Cerebellar cortex (tissue), 1 donor: ENCODE results near the gene CTIF.

ENCODE experiments used
- DNase-seq: peaks from one replicate; pipeline ENCODE4 v3.0.0-alpha.2; 2015; ENCODE audit warnings: low spot score

Gene CTIF

GRCh38 chr18:48776156-48776555, 237.3 kb downstream of the CTIF start:
- no peak for DNase-seq

GRCh38 chr18:48776641-48777025, 237.8 kb downstream of the CTIF start:
- DNase-seq = no peak

GRCh38 chr18:48777026-48777743, 238.4 kb downstream of the CTIF start:
- peak; percentile 39 for DNase-seq

GRCh38 chr18:48777744-48778116, 238.9 kb downstream of the CTIF start:
- DNase-seq = no peak

DNA sequence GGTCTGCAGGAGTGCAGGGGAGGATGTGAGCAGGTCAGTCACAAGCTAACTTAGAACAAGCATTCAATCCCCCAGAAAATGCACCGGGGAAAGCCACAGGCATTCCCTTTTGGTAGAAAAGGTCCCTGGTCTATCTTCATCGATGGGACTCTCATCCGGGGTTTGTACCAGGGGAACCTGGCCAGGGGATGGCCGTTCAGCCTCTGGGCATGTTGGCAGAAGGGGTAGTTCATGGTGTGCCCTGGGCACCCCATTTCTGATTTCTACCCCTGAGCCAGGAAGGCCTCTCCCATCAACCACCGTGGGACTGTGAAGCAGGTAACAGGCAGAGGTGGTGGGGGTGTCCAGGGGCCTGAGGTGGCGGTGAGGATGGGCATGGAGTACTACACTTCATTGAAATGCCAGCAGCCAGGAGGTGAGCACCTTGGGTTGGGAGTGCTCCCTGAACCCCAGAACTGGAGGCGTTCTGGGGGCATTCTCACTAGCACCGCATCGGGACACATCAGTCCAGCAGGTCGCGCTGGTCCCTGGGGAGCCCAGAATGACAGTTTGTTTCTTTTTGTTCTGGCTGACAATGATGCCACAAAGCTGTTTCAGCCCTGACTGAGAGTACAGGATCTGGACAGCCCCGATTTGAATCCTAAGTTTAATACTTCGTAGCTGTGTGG, 239.6 kb downstream of the CTIF start:
- no peak for DNase-seq

DNA sequence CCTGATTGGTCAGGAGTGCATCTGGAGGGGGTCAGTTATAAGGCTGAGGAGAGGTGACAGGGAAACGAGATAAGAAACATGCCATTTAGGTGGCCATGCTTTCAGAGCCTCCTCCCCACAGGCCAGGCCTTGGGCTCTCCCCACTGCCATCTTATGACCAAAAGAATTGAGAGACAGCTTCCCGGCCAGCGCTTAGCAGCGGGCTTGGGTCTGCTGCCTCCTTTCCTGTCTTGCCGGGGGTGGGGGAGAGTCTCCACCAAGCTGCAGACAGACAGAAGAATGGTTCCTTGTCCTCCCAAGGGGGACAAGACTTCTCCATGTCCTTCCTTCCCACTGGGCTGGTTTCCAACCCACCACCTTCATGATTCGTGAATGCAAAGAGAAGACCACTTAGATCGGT, 240.6 kb downstream of the CTIF start:
- no peak for DNase-seq

DNA sequence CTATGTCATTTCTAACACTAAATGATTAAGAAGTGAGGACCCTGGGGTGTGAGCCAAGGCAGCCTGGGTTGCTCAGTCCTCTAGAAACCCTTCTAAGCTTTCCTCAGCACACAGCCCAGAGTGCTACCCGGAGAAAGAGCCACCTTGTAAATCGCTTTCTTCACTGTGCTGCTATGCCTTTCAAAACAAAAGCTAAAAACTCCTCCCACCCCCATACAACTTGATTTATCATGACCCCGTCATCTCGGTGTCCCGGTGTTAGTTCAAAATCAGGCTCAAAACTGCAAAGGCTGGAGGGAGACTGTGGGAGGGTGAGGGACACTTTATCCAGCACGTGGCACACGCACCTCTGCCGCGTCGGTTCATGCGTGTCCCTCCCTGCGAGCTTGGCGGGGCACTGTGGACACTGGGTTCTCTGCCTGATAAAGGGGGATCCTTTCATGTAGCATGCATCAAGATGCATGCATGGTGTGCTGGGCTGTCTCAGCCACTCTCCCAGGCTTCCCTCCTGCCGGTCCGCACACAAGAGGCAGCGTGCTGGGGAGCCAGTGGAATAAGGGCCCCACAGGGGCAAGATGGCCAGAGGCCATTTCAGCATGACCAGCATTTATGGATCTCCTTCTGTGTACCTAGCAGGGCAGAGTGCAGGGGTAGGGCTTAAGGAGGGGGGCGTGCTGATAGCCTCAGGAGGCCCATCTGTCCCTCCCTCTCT, 241.5 kb downstream of the CTIF start:
- DNase-seq = no peak

DNA sequence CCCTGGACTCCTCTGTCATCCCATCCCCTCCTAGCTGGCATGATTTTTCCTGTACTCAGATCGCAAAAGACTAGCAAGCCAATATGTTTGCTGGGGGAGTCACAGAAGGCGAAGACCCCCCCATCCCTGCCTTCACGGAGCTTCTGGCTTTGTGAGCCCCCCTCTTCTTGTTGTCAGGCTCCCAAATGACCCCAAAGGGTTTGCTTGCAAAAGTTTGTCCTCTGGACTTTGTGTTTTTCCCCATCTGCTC, 242.0 kb downstream of the CTIF start:
- no peak for DNase-seq

DNA sequence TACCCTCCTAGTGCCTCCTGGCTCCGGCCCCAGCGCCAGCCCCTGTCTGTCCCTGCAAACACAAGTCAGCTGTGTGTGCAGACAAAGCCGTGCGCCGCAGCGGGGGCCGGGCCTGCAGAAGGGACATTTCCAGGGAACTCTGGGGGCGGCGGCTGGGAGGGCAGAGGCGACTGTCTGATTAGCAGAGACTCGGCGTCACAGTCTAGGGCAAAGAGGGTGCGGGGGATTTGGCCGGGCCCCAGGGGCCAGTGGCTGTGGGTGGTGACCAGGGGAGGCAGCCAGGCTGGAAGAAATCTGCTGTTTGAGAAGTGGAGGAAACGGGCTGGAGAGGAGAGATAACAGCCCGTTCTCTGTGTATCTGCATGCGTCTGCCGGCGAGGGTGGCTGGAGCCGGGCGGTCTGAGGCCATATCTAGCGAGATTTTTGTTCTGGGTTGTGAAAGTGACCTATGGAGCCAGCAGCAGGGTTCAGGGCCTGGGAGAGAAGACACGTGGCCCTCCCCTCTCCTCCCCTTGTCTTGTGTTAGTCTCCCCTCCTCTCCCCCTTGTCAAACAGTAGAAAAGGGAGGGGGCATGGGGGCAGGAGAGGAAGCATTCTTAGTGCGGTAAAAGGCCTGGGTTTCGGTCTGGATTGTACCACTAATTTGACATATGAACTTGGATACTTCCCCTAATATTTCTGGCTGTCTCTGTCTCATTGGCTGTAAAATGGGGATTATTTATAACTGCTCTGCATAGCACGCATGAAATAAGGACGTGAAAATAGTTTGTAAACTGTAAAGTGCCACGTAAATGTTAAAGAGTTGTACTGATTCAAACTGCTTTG, 242.5 kb downstream of the CTIF start:
- DNase-seq = no peak

GRCh38 chr18:48781988-48782363, 243.1 kb downstream of the CTIF start:
- DNase-seq = no peak

DNA sequence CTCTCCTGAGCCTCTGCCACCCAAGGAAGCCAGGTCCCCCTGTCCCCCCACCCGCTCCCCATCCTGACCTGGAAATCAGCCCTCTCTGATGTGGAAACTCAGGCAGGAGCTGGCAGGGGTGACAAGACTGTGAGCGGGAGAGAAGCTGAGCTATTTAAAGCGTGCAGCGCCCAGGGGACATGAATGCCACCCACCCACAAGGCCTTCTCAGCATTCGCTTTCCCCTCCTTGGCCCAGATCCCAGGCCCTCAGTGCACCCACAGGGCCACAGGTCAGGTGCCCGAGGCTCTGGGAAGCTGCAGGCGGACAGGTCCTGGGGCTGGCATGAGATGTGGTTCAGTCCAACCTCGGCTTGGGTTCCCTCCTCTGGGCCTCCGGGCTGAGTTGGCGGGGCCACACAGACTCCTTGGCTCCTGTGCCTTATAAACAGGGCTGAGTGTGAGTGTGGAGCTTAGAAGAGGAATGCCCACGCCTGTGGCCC, 243.6 kb downstream of the CTIF start:
- DNase-seq = no peak

- no peak for DNase-seq
These were observed 245.0 kb downstream of the CTIF start for GRCh38 chr18:48783616-48784520.

DNA sequence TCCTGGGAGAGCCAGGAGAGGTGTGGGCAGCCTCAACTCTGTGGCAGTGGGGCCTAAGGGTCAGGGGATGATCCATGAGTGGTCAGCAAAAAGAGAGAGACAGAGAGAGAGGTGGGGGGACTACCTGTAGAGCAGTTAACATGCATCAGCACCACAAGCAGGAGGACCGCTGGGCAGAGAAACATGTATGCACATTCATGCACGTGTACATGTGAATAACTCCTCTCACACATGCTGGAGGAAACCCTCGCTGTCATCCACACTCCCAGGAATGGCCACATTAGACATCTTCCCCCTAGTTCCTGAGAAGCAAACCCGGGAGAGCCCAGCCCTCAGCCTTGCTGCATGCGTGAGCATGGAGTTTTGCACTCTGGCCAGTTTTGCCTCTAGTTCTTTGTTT, 245.8 kb downstream of the CTIF start:
- DNase-seq = no peak

DNA sequence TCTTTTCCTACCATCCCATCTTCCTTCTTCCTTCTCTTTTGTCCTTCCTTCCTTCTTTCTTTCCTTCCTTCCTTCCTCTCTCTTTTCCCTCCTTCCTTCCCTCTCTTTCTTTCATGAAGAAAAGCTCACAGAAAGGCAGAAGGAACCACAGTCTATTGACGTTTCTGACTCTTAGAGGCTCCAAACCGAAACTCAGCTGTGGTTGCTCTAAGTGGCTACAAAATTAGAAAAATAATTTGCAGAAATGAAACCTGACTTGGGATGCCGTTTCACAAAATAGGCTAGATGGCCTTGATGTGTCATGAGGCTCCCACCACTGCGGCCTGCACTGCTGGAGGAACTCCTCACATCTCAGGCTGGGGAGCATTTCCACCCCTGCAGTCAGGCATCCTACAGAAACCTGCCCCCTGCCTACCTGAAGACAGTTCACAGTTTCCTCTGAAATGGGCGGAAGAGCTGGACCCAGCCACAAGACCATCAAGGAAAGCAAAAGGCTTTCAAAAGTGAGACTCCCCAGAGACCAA, 246.3 kb downstream of the CTIF start:
- no peak for DNase-seq

GRCh38 chr18:48785736-48786454, 247.1 kb downstream of the CTIF start:
- DNase-seq = no peak

GRCh38 chr18:48786455-48787202, 247.8 kb downstream of the CTIF start:
- DNase-seq = no peak

DNA sequence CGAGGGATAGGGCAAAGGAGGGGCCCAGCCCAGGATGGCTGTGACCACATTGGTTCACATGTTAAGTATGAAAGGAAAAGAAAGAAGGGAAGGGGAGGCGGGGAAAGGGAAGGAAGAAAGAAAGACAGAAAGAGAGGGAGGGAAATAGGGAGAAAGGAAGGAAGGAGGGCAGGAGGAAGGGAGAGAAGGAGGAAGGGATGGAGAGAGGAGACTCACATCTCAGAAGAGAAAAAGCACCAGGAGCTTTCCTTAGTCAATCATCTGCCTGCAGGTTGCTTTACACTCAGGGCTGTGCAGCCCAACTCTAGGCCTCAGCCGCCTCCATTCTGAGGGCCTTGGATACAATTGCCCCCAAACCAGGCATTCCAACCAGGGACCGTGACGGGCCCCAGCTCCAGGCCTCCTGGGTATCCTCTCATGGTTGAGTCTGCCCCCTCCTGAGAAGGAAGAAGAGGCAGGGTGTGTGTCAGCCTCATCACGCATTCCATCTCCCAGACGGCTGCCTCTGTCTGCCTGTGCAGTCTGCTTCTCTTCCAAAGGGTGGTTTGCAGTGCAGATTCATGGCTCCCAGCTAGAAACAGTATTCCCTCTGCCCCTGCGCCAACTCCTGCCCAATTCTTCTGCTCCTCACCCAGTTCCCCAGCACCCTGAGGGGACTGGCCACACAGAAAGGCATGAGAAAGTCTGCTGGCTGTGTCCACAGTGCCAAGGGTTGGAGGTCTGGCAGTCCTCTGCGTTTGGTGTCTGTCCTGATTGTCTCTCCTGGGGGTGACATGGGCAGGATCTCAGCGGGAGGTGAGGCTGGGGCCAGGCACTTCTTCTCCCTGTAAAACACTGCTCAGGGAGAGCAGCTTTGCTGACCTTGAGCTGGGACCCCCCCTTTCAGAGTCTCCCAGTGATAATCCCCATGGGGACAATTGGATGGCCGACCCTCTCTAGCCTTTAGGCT, 248.6 kb downstream of the CTIF start:
- no peak for DNase-seq

DNA sequence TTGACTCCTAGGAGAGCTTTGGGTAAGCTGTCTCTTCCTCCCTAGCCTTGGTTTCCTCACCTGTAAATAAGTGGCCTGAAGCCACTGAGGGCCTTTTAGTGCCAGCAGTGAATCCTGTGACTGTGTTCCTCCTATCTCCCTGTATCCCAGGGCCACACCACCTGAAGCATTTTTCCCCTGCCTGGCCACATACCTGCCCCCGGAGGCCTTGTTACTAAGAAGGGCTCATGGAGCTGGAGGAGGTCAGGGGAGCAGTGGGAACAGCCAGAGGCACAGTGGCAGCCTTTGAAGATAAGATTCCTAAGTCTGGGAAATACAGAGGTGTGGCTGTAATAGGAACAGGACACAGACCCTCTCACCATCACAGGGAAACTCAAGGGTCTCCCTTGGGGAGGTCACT, 249.5 kb downstream of the CTIF start:
- no peak for DNase-seq
